ENCODE results near the gene KIZ.

Gene KIZ

GRCh38 chr20:21177767-21178166 lies 51.9 kb downstream of the KIZ start:
- no peak for DNase-seq (ENCODE audit: low read depth)

GRCh38 chr20:21179757-21180156 lies 53.9 kb downstream of the KIZ start:
- no peak for DNase-seq (ENCODE audit: low read depth)

- no peak for DNase-seq (ENCODE audit: low read depth)
Observed at GRCh38 chr20:21180248-21180647, 54.4 kb downstream of the KIZ start.

- DNase-seq (ENCODE audit: low read depth): no peak
Observed at GRCh38 chr20:21181028-21181427, 55.1 kb downstream of the KIZ start.

- peak; percentile 56 for DNase-seq (ENCODE audit: low read depth)
Observed at GRCh38 chr20:21182832-21183563, 57.1 kb downstream of the KIZ start.

- no peak for DNase-seq (ENCODE audit: low read depth)
Observed at GRCh38 chr20:21183722-21184121, 57.8 kb downstream of the KIZ start.

GRCh38 chr20:21184819-21185218 lies 58.9 kb downstream of the KIZ start:
- no peak for DNase-seq (ENCODE audit: low read depth)

GRCh38 chr20:21185849-21186248 lies 60.0 kb downstream of the KIZ start:
- no peak for DNase-seq (ENCODE audit: low read depth)

- DNase-seq (ENCODE audit: low read depth): no peak
Observed at GRCh38 chr20:21189761-21190523, 64.1 kb downstream of the KIZ start.

GRCh38 chr20:21190869-21191268 lies 65.0 kb downstream of the KIZ start:
- no peak for DNase-seq (ENCODE audit: low read depth)

GRCh38 chr20:21191839-21192238 lies 66.0 kb downstream of the KIZ start:
- no peak for DNase-seq (ENCODE audit: low read depth)

- DNase-seq (ENCODE audit: low read depth): no peak
Observed at GRCh38 chr20:21202259-21202658, 76.4 kb downstream of the KIZ start.

- no peak for DNase-seq (ENCODE audit: low read depth)
Observed at GRCh38 chr20:21203088-21203656, 77.3 kb downstream of the KIZ start.

GRCh38 chr20:21206584-21206983 lies 80.7 kb downstream of the KIZ start:
- no peak for DNase-seq (ENCODE audit: low read depth)

GRCh38 chr20:21208999-21209398 lies 83.1 kb downstream of the KIZ start:
- DNase-seq (ENCODE audit: low read depth): no peak

GRCh38 chr20:21209668-21210067 lies 83.8 kb downstream of the KIZ start:
- no peak for DNase-seq (ENCODE audit: low read depth)

GRCh38 chr20:21213691-21214090 lies 87.8 kb downstream of the KIZ start:
- DNase-seq (ENCODE audit: low read depth): no peak

- DNase-seq (ENCODE audit: low read depth): no peak
Observed at GRCh38 chr20:21214431-21214830, 88.5 kb downstream of the KIZ start.

- DNase-seq (ENCODE audit: low read depth): no peak
Observed at GRCh38 chr20:21219686-21220085, 93.8 kb downstream of the KIZ start.

GRCh38 chr20:21224217-21224616 lies 98.3 kb downstream of the KIZ start:
- no peak for DNase-seq (ENCODE audit: low read depth)

GRCh38 chr20:21225215-21225947 lies 99.5 kb downstream of the KIZ start:
- DNase-seq (ENCODE audit: low read depth): no peak

- DNase-seq (ENCODE audit: low read depth): no peak
Observed at GRCh38 chr20:21228511-21228910, 102.6 kb downstream of the KIZ start.

GRCh38 chr20:21229163-21229562 lies 103.3 kb downstream of the KIZ start:
- no peak for DNase-seq (ENCODE audit: low read depth)
